Neural progenitor cell (in vitro differentiated cells): ENCODE results near the gene TTLL12.

ENCODE experiments used
- CTCF ChIP-seq: fragments of 200-600 bp; sonication (generic); IDR thresholded peaks from 2 replicates; pipeline ENCODE4 v1.5.1; 2017; ENCODE audit warnings: antibody characterized with exemption, mild to moderate bottlenecking
- EZH2 ChIP-seq: fragments of 200-600 bp; sonication (generic); IDR thresholded peaks from 2 replicates; pipeline ENCODE4 v1.6.1; 2017; ENCODE audit warnings: antibody characterized with exemption, mild to moderate bottlenecking, moderate library complexity

GRCh38 chr22:43156413-43156812 is 30.5 kb downstream of the TTLL12 start:
- TF ChIP-seq CTCF: no peak
- no peak for TF ChIP-seq EZH2
